ENCODE measurements around the gene IL9. TPM values are rescaled to one million over a fixed set of nuclear protein-coding genes. Genes with fewer than 3 reads are reported as not detected.
A peak's percentile ranks its signal among the peaks of the same experiment; 100 is the strongest.

The IL9 gene
- 94.0 and 104 TPM in 2 replicates for total RNA-seq

- Mint-ChIP-seq H3K27me3 (ENCODE audit: low read depth) (peaks cover 62% of the 10 kb centered on the region), H3K9me3 (no peaks in the 10 kb centered on the region), H3K36me3 (ENCODE audit: low read depth) (no peaks in the 10 kb centered on the region), H3K4me1 (ENCODE audit: low read depth) (peaks cover 22% of the 10 kb centered on the region), H3K27ac (no peak within 1 kb of the TSS), H3K4me3 (ENCODE audit: low read depth) (peak within 1 kb of the TSS; percentile 37)
- no peak for DNase-seq (ENCODE audit: low spot score)
- intact Hi-C loops (cut with micrococcal nuclease): loop anchor here (1.0 kb wide), 1 partner anchor 19 kb away; no protein-coding TSS in a partner anchor
These were observed at the start of gene IL9 for GRCh38 chr5:135895474-135896006. IL9 (minus strand) TSS chr5:135895841; CDS start chr5:135895816, 25 bp downstream.

- H3K36me3 Mint-ChIP-seq (ENCODE audit: low read depth): no peaks in the 10 kb centered on the region
- no peaks in the 10 kb centered on the region for H3K4me1 Mint-ChIP-seq (ENCODE audit: low read depth)
- H3K27me3 Mint-ChIP-seq (ENCODE audit: low read depth): peaks cover 31% of the 10 kb centered on the region
- DNase-seq (ENCODE audit: low spot score): no peak
- no peaks in the 10 kb centered on the region for H3K9me3 Mint-ChIP-seq
- intact Hi-C loops (cut with micrococcal nuclease): loop anchor here (1.0 to 10.0 kb wide), 5 partner anchors 58 to 270 kb away; no protein-coding TSS in a partner anchor
- H3K4me3 Mint-ChIP-seq (ENCODE audit: low read depth): no peak overlapping the region
- H3K27ac Mint-ChIP-seq: no peak overlapping the region
These were observed 49.4 kb upstream of the IL9 start for GRCh38 chr5:135944967-135945560.

- H3K4me3 Mint-ChIP-seq (ENCODE audit: low read depth): no peak overlapping the region
- H3K9me3 Mint-ChIP-seq: no peaks in the 10 kb centered on the region
- intact Hi-C loops (cut with micrococcal nuclease): loop anchor here (1.0 to 10.0 kb wide), 2 partner anchors 118 to 270 kb away; no protein-coding TSS in a partner anchor
These were observed 48.9 kb upstream of the IL9 start for GRCh38 chr5:135944564-135944963.

GRCh38 chr5:135942202-135942771 is 46.6 kb upstream of the IL9 start:
- Mint-ChIP-seq H3K36me3 (ENCODE audit: low read depth) (no peaks in the 10 kb centered on the region), H3K27me3 (ENCODE audit: low read depth) (peaks cover 37% of the 10 kb centered on the region), H3K9me3 (no peaks in the 10 kb centered on the region), H3K4me3 (ENCODE audit: low read depth) (no peak overlapping the region), H3K27ac (no peak overlapping the region), H3K4me1 (ENCODE audit: low read depth) (no peaks in the 10 kb centered on the region)
- intact Hi-C loops (cut with micrococcal nuclease): loop anchor here (10.0 kb wide), 1 partner anchor 273 kb away; no protein-coding TSS in a partner anchor
- no peak for DNase-seq (ENCODE audit: low spot score)

More at GRCh38 chr5:135944564-135944963, 48.9 kb upstream of the IL9 start:
- Mint-ChIP-seq H3K27ac (no peak overlapping the region), H3K36me3 (ENCODE audit: low read depth) (no peaks in the 10 kb centered on the region), H3K27me3 (ENCODE audit: low read depth) (peaks cover 30% of the 10 kb centered on the region), H3K4me1 (ENCODE audit: low read depth) (no peaks in the 10 kb centered on the region)
- DNase-seq (ENCODE audit: low spot score): no peak

- Mint-ChIP-seq H3K27ac (no peak overlapping the region), H3K9me3 (no peaks in the 10 kb centered on the region), H3K4me1 (ENCODE audit: low read depth) (no peaks in the 10 kb centered on the region), H3K27me3 (ENCODE audit: low read depth) (peaks cover 36% of the 10 kb centered on the region), H3K4me3 (ENCODE audit: low read depth) (no peak overlapping the region), H3K36me3 (ENCODE audit: low read depth) (no peaks in the 10 kb centered on the region)
- intact Hi-C loops (cut with micrococcal nuclease): loop anchor here (10.0 kb wide), 1 partner anchor 273 kb away; no protein-coding TSS in a partner anchor
- DNase-seq (ENCODE audit: low spot score): no peak
These were observed 46.1 kb upstream of the IL9 start for GRCh38 chr5:135941711-135942110.

- Mint-ChIP-seq H3K27me3 (ENCODE audit: low read depth) (peaks cover 44% of the 10 kb centered on the region), H3K4me3 (ENCODE audit: low read depth) (no peak overlapping the region), H3K4me1 (ENCODE audit: low read depth) (no peaks in the 10 kb centered on the region), H3K9me3 (no peaks in the 10 kb centered on the region), H3K36me3 (ENCODE audit: low read depth) (no peaks in the 10 kb centered on the region), H3K27ac (no peak overlapping the region)
- intact Hi-C loops (cut with micrococcal nuclease): no loop called here
- no peak for DNase-seq (ENCODE audit: low spot score)
These were observed 41.7 kb upstream of the IL9 start for GRCh38 chr5:135937245-135937911.

GRCh38 chr5:135934939-135935338 is 39.3 kb upstream of the IL9 start:
- H3K36me3 Mint-ChIP-seq (ENCODE audit: low read depth): no peaks in the 10 kb centered on the region
- no peaks in the 10 kb centered on the region for H3K9me3 Mint-ChIP-seq
- no peaks in the 10 kb centered on the region for H3K4me1 Mint-ChIP-seq (ENCODE audit: low read depth)
- no peak for DNase-seq (ENCODE audit: low spot score)
- intact Hi-C loops (cut with micrococcal nuclease): no loop called here
- H3K27me3 Mint-ChIP-seq (ENCODE audit: low read depth): peaks cover 48% of the 10 kb centered on the region
- H3K4me3 Mint-ChIP-seq (ENCODE audit: low read depth): no peak overlapping the region
- no peak overlapping the region for H3K27ac Mint-ChIP-seq

- Mint-ChIP-seq H3K4me3 (ENCODE audit: low read depth) (no peak overlapping the region), H3K27me3 (ENCODE audit: low read depth) (peaks cover 58% of the 10 kb centered on the region)
These were observed 35.3 kb upstream of the IL9 start for GRCh38 chr5:135930949-135931295.

GRCh38 chr5:135930029-135930948 is 34.6 kb upstream of the IL9 start:
- Mint-ChIP-seq H3K27me3 (ENCODE audit: low read depth) (peaks cover 55% of the 10 kb centered on the region), H3K36me3 (ENCODE audit: low read depth) (no peaks in the 10 kb centered on the region), H3K4me3 (ENCODE audit: low read depth) (no peak overlapping the region), H3K9me3 (no peaks in the 10 kb centered on the region), H3K4me1 (ENCODE audit: low read depth) (no peaks in the 10 kb centered on the region), H3K27ac (no peak overlapping the region)
- no peak for DNase-seq (ENCODE audit: low spot score)
- intact Hi-C loops (cut with micrococcal nuclease): no loop called here

More at GRCh38 chr5:135930949-135931295, 35.3 kb upstream of the IL9 start:
- no peaks in the 10 kb centered on the region for H3K4me1 Mint-ChIP-seq (ENCODE audit: low read depth)
- no peaks in the 10 kb centered on the region for H3K36me3 Mint-ChIP-seq (ENCODE audit: low read depth)
- intact Hi-C loops (cut with micrococcal nuclease): no loop called here
- no peak for DNase-seq (ENCODE audit: low spot score)
- H3K9me3 Mint-ChIP-seq: no peaks in the 10 kb centered on the region
- H3K27ac Mint-ChIP-seq: no peak overlapping the region

- H3K36me3 Mint-ChIP-seq (ENCODE audit: low read depth): no peaks in the 10 kb centered on the region
- no peak for DNase-seq (ENCODE audit: low spot score)
These were observed 25.7 kb upstream of the IL9 start for GRCh38 chr5:135921388-135921787.

GRCh38 chr5:135920199-135920598 is 24.6 kb upstream of the IL9 start:
- intact Hi-C loops (cut with micrococcal nuclease): no loop called here
- Mint-ChIP-seq H3K27ac (no peak overlapping the region), H3K9me3 (no peaks in the 10 kb centered on the region), H3K27me3 (ENCODE audit: low read depth) (peaks cover 52% of the 10 kb centered on the region), H3K4me1 (ENCODE audit: low read depth) (peaks cover 14% of the 10 kb centered on the region), H3K36me3 (ENCODE audit: low read depth) (no peaks in the 10 kb centered on the region), H3K4me3 (ENCODE audit: low read depth) (no peak overlapping the region)
- no peak for DNase-seq (ENCODE audit: low spot score)

More at GRCh38 chr5:135921388-135921787, 25.7 kb upstream of the IL9 start:
- peaks cover 54% of the 10 kb centered on the region for H3K27me3 Mint-ChIP-seq (ENCODE audit: low read depth)
- H3K27ac Mint-ChIP-seq: no peak overlapping the region
- peaks cover 5% of the 10 kb centered on the region for H3K4me1 Mint-ChIP-seq (ENCODE audit: low read depth)
- H3K4me3 Mint-ChIP-seq (ENCODE audit: low read depth): no peak overlapping the region
- no peaks in the 10 kb centered on the region for H3K9me3 Mint-ChIP-seq
- intact Hi-C loops (cut with micrococcal nuclease): no loop called here

GRCh38 chr5:135916638-135917263 is 21.1 kb upstream of the IL9 start:
- no peak for DNase-seq (ENCODE audit: low spot score)
- Mint-ChIP-seq H3K36me3 (ENCODE audit: low read depth) (no peaks in the 10 kb centered on the region), H3K27ac (no peak overlapping the region), H3K4me1 (ENCODE audit: low read depth) (peaks cover 29% of the 10 kb centered on the region), H3K4me3 (ENCODE audit: low read depth) (no peak overlapping the region), H3K27me3 (ENCODE audit: low read depth) (peaks cover 42% of the 10 kb centered on the region), H3K9me3 (peaks cover 4% of the 10 kb centered on the region)
- intact Hi-C loops (cut with micrococcal nuclease): no loop called here

Data from activated T-helper 2 cell treated with anti-CD3 and anti-CD28 coated beads, Interferon-gamma antibody, Interleukin-2, Interleukin-4, amounts not matched to agents 10 μg/mL and 5 μg/mL and 100 μg/mL, durations not matched to agents 14 hours and 24 hours and 36 hours (primary cell).